HCT116 (cell line): ENCODE data around the gene TNIK. TPM values are rescaled to one million over a fixed set of nuclear protein-coding genes. Genes with fewer than 3 reads are reported as not detected.

Source experiments
- ATAC-seq: fragments of 200-7000 bp; cut with Tn5 transposase; 2 replicates; pipeline ENCODE4 v1.9.1; 2020; ENCODE audit warnings: mild to moderate bottlenecking, moderate library complexity
- BruUV-seq: library from RNA; stranded (reverse); fragments of 400-500 nt; replicated peaks from 2 replicates; lab custom pipeline; 2021; lab: Mats Ljungman, UMichigan
- CTCF ChIA-PET: fragments of 300-600 bp; sonication (Branson Sonifier 250); formaldehyde crosslinking; loops from one replicate; lab custom pipeline; 2021; ENCODE audit warnings: antibody characterized with exemption; lab: Charles Lee
- POLR2A ChIA-PET: fragments of 300-600, 350-600 bp; sonication (Branson Sonifier 250); formaldehyde crosslinking; loops from one replicate; lab custom pipeline; 2021; ENCODE audit warnings: antibody characterized with exemption; lab: Charles Lee
- RAD21 ChIA-PET, 2 experiments: fragments of 300-600 bp; sonication (Branson Sonifier 250); formaldehyde crosslinking; loops; one replicate each; lab custom pipeline; 2023; ENCODE audit warnings: low total read pairs in 2 of 2; ENCODE audit not compliant: uncharacterized antibody in 2 of 2, unreplicated experiment in 2 of 2, low non-redundant PET in 1 of 2; lab: Charles Lee
- DNase-seq: peaks from one replicate; pipeline ENCODE4 v3.0.0-alpha.2; 2010; ENCODE audit warnings: low read depth, low spot score
- H2AFZ ChIP-seq: fragments of 200-600 bp; shearing (Covaris generic), sonication (generic); 2 replicates; pipeline ENCODE4 v1.6.1; 2017; ENCODE audit warnings: low read depth, mixed run types, mixed read lengths, antibody characterized with exemption, low read length; ENCODE audit not compliant: poor library complexity, severe bottlenecking
- H3K27ac ChIP-seq: 2 replicates; pipeline ENCODE4 v1.5.1; 2012; ENCODE audit warnings: low read depth, low read length
- H3K27me3 ChIP-seq: fragments of 200-600 bp; sonication (generic); 2 replicates; pipeline ENCODE4 v1.6.1; 2016; ENCODE audit warnings: mixed run types, low read length, mixed read lengths; ENCODE audit not compliant: insufficient read depth
- H3K36me3 ChIP-seq, 2 experiments: fragments of 200-500 bp in 1 of 2; fragments of 200-600 bp in 1 of 2; sonication (Bioruptor generic) in 1 of 2; sonication (generic) in 1 of 2; 2 replicates each; pipeline versions ENCODE4 v1.5.1 to v1.6.1; 2014 to 2016; ENCODE audit warnings: low read length in 2 of 2, inconsistent platforms in 1 of 2, mixed read lengths in 1 of 2, mixed run types in 1 of 2; ENCODE audit not compliant: insufficient read depth in 2 of 2, control insufficient read depth in 1 of 2
- H3K4me1 ChIP-seq, 2 experiments: fragments of 200-600 bp in 1 of 2; sonication (generic) in 1 of 2; 2 replicates each; pipeline versions ENCODE4 v1.5.1 to v1.6.1; 2012 to 2017; ENCODE audit warnings: low read length in 2 of 2, inconsistent platforms in 1 of 2, mild to moderate bottlenecking in 1 of 2, mixed read lengths in 1 of 2, mixed run types in 1 of 2, moderate library complexity in 1 of 2; ENCODE audit not compliant: insufficient read depth in 2 of 2, control insufficient read depth in 1 of 2
- H3K4me2 ChIP-seq: fragments of 200-600 bp; sonication (generic); 2 replicates; pipeline ENCODE4 v1.6.1; 2017; ENCODE audit warnings: mixed run types, low read length, mixed read lengths
- H3K4me3 ChIP-seq, 2 experiments: fragments of 200-600 bp in 1 of 2; sonication (generic) in 1 of 2; replicated peaks in 1 of 2; 2 replicates each; pipeline ENCODE4 v1.5.1; 2011 to 2016; ENCODE audit warnings: low read length in 2 of 2, control low read depth in 1 of 2, low read depth in 1 of 2, mild to moderate bottlenecking in 1 of 2, mixed read lengths in 1 of 2, mixed run types in 1 of 2
- H3K79me2 ChIP-seq: fragments of 200-600 bp; sonication (generic); 2 replicates; pipeline ENCODE4 v1.6.1; 2017; ENCODE audit warnings: mild to moderate bottlenecking, mixed run types, low read length, moderate library complexity, mixed read lengths; ENCODE audit not compliant: insufficient read depth
- H3K9ac ChIP-seq: fragments of 200-600 bp; sonication (generic); 2 replicates; pipeline ENCODE4 v1.6.1; 2016; ENCODE audit warnings: low read length, mixed read lengths
- H3K9me2 ChIP-seq: fragments of 200-600 bp; sonication (generic), shearing (Covaris generic); 2 replicates; pipeline ENCODE4 v1.6.1; 2017; ENCODE audit warnings: mixed run types, mild to moderate bottlenecking, moderate library complexity; ENCODE audit not compliant: insufficient read depth
- H3K9me3 ChIP-seq, 2 experiments: fragments of 200-500 bp in 1 of 2; fragments of 200-600 bp in 1 of 2; sonication (Bioruptor generic) in 1 of 2; sonication (generic) in 1 of 2; 2 replicates each; pipeline ENCODE4 v1.6.1; 2014 to 2017; ENCODE audit warnings: low read length in 2 of 2, mixed read lengths in 2 of 2, inconsistent platforms in 1 of 2, low read depth in 1 of 2, mild to moderate bottlenecking in 1 of 2, mixed run types in 1 of 2, moderate library complexity in 1 of 2; ENCODE audit not compliant: control insufficient read depth in 1 of 2, insufficient read depth in 1 of 2
- H4K20me1 ChIP-seq: fragments of 200-600 bp; sonication (generic), shearing (Covaris generic); 2 replicates; pipeline ENCODE4 v1.6.1; 2017; ENCODE audit warnings: mixed run types, mild to moderate bottlenecking, moderate library complexity; ENCODE audit not compliant: insufficient read depth
- ATF3 ChIP-seq: IDR thresholded peaks from 2 replicates; pipeline ENCODE4 v1.6.1; 2012
- CBX3 ChIP-seq: IDR thresholded peaks from 2 replicates; pipeline ENCODE4 v1.6.1; 2012; ENCODE audit warnings: low read depth
- CTCF ChIP-seq, 3 experiments: fragments of 200-600 bp in 1 of 3; sonication (generic) in 1 of 3; IDR thresholded peaks in 2 of 3; conservative IDR thresholded peaks in 1 of 3; 2 replicates each; pipeline ENCODE4 v1.5.1; 2012 to 2017; ENCODE audit warnings: low read depth in 2 of 3, low read length in 2 of 3, antibody characterized with exemption in 1 of 3, borderline replicate concordance in 1 of 3, control low read depth in 1 of 3, mild to moderate bottlenecking in 1 of 3, mixed read lengths in 1 of 3, mixed run types in 1 of 3, moderate library complexity in 1 of 3; ENCODE audit not compliant: insufficient read depth in 1 of 3
- ELF1 ChIP-seq: IDR thresholded peaks from 2 replicates; pipeline ENCODE4 v1.6.1; 2012; ENCODE audit warnings: low read depth, borderline replicate concordance
- EZH2 ChIP-seq: fragments of 200-600 bp; sonication (generic); IDR thresholded peaks from 2 replicates; pipeline ENCODE4 v1.6.1; 2017; ENCODE audit warnings: antibody characterized with exemption, mixed run types
- FOSL1 ChIP-seq: IDR thresholded peaks from 2 replicates; pipeline ENCODE4 v1.6.1; 2012; ENCODE audit warnings: low read depth
- JUND ChIP-seq: IDR thresholded peaks from 2 replicates; pipeline ENCODE4 v1.6.1; 2012
- POLR2A ChIP-seq: IDR thresholded peaks from 2 replicates; pipeline ENCODE4 v1.7.0; 2011; ENCODE audit warnings: borderline replicate concordance; ENCODE audit not compliant: insufficient read depth, insufficient read length; ENCODE audit errors: extremely low read depth
- RAD21 ChIP-seq: IDR thresholded peaks from 2 replicates; pipeline ENCODE4 v1.6.1; 2012; ENCODE audit warnings: low read depth, mild to moderate bottlenecking
- SIN3A ChIP-seq: IDR thresholded peaks from 2 replicates; pipeline ENCODE4 v1.6.1; 2012; ENCODE audit warnings: low read depth
- SP1 ChIP-seq: IDR thresholded peaks from 2 replicates; pipeline ENCODE4 v1.6.1; 2012; ENCODE audit warnings: low read depth
- YY1 ChIP-seq: IDR thresholded peaks from 2 replicates; pipeline ENCODE4 v1.6.1; 2011; ENCODE audit warnings: low read length, low read depth, moderate library complexity, mild to moderate bottlenecking; ENCODE audit not compliant: insufficient replicate concordance; ENCODE audit errors: extremely low read depth
- ZFX ChIP-seq: fragments of 450-650 bp; IDR thresholded peaks from 2 replicates; pipeline ENCODE4 v1.6.1; 2017
- ZNF274 ChIP-seq: fragments of 200-500 bp; sonication (Bioruptor generic); IDR thresholded peaks from 2 replicates; pipeline ENCODE4 v1.6.1; 2014; ENCODE audit warnings: mild to moderate bottlenecking, low read depth, low read length, inconsistent platforms
- intact Hi-C: fragments of 100-400 bp; cut with micrococcal nuclease; formaldehyde crosslinking; loops from 2 replicates; pipeline ENCODE4 v1.10.0; 2022
- total RNA-seq: library from RNA; stranded (reverse); gene quantifications from one replicate; pipeline ENCODE4 v1.2.1, GENCODE V29; 2021; ENCODE audit not compliant: unreplicated experiment

TNIK gene
- total RNA-seq, 1 experiment from 2014 or later: 24.1 TPM

GRCh38 chr3:171388527-171388926, 71.7 kb downstream of the TNIK start:
- H3K36me3 ChIP-seq: no peaks in the 10 kb centered on the region
- TF ChIP-seq POLR2A: no peak
- no peak for TF ChIP-seq ZNF274
- TF ChIP-seq ATF3: no peak
- no peak for ATAC-seq

GRCh38 chr3:171387062-171387461, 73.1 kb downstream of the TNIK start:
- RAD21 ChIA-PET: no interaction called here
- BruUV-seq: no TSS peak
- no peak for DNase-seq

More at GRCh38 chr3:171388527-171388926, 71.7 kb downstream of the TNIK start:
- POLR2A ChIA-PET: no interaction called here
- intact Hi-C loops: no loop called here
- BruUV-seq: no TSS peak
- Histone ChIP-seq H3K4me1 (no peaks in the 10 kb centered on the region), H3K79me2 (no peaks in the 10 kb centered on the region), H3K9me3 (no peaks in the 10 kb centered on the region), H3K9ac (no peak overlapping the region), H4K20me1 (no peaks in the 10 kb centered on the region), H3K27me3 (no peaks in the 10 kb centered on the region), H3K27ac (no peak overlapping the region), H3K4me2 (no peak overlapping the region), H3K4me3 (no peak overlapping the region), H2AFZ (no peak overlapping the region), H3K9me2 (0 out of 2 replicates have a peak, but pooled peaks cover 3% of the 10 kb centered on the region)
- RAD21 ChIA-PET: no interaction called here
- no peak for DNase-seq
- CTCF ChIA-PET: no interaction called here

More at GRCh38 chr3:171387062-171387461, 73.1 kb downstream of the TNIK start:
- intact Hi-C loops: no loop called here
- no peak overlapping the region for H3K4me3 ChIP-seq
- H2AFZ ChIP-seq: no peak overlapping the region
- no peaks in the 10 kb centered on the region for H3K79me2 ChIP-seq
- H3K36me3 ChIP-seq: no peaks in the 10 kb centered on the region
- no peaks in the 10 kb centered on the region for H4K20me1 ChIP-seq
- H3K4me2 ChIP-seq: no peak overlapping the region
- TF ChIP-seq SIN3A: no peak
- no peak for TF ChIP-seq POLR2A
- no peak for TF ChIP-seq ATF3
- TF ChIP-seq JUND: no peak
- TF ChIP-seq YY1: no peak
- no peak for TF ChIP-seq CBX3
- TF ChIP-seq ELF1: no peak
- no peak for TF ChIP-seq ZFX
- no peak for TF ChIP-seq FOSL1
- TF ChIP-seq RAD21: no peak
- no peak for TF ChIP-seq EZH2
- no peak for TF ChIP-seq CTCF (IDR thresholded peaks at IDR 0.05 in 2 of 3, conservative IDR thresholded peaks at IDR 0.05 in 1 of 3; ENCODE audit: borderline replicate concordance in 1 of 3, insufficient read depth in 1 of 3, low read depth in 2 of 3, low read length in 2 of 3)
- TF ChIP-seq SP1: no peak
- CTCF ChIA-PET: interaction anchor here (1.6 kb wide), 1 partner anchor 17 kb away, joined by 3 read pairs; no protein-coding TSS in a partner anchor
- no peaks in the 10 kb centered on the region for H3K4me1 ChIP-seq
- no peaks in the 10 kb centered on the region for H3K27me3 ChIP-seq
- no peaks in the 10 kb centered on the region for H3K9me3 ChIP-seq
- POLR2A ChIA-PET: no interaction called here
- no peak overlapping the region for H3K9ac ChIP-seq
- ATAC-seq: no peak
- no peak overlapping the region for H3K27ac ChIP-seq
- 0 out of 2 replicates have a peak, but pooled peaks cover 3% of the 10 kb centered on the region for H3K9me2 ChIP-seq
